Ovary (tissue), 3 donors: ENCODE measurements around the gene FOXE1.

Experiments
- EP300 ChIP-seq: sonication (generic); formaldehyde crosslinking; IDR thresholded peaks from one replicate; pipeline ENCODE4 v1.6.1; 2017; ENCODE audit warnings: antibody characterized with exemption
- POLR2A ChIP-seq: fragments of 450-650 bp; IDR thresholded peaks from one replicate; pipeline ENCODE4 v1.6.1; 2017; ENCODE audit warnings: antibody characterized with exemption, mild to moderate bottlenecking, moderate library complexity
- TF ChIP-seq, protein P1 (sequence below), 3 donors: fragments of 450-650 bp in 2 of 3; fragments of 200-600 bp in 1 of 3; IDR thresholded peaks; one replicate each; pipeline versions ENCODE4 v1.5.1 to v1.8.0; 2016 to 2022; ENCODE audit warnings: antibody characterized with exemption in 3 of 3, mild to moderate bottlenecking in 1 of 3
- donor health status: DM: no; HTN: no; CAD: no.

GRCh38 chr9:97864396-97864795, 11.4 kb downstream of the FOXE1 start:
- TF ChIP-seq, protein P1, sequence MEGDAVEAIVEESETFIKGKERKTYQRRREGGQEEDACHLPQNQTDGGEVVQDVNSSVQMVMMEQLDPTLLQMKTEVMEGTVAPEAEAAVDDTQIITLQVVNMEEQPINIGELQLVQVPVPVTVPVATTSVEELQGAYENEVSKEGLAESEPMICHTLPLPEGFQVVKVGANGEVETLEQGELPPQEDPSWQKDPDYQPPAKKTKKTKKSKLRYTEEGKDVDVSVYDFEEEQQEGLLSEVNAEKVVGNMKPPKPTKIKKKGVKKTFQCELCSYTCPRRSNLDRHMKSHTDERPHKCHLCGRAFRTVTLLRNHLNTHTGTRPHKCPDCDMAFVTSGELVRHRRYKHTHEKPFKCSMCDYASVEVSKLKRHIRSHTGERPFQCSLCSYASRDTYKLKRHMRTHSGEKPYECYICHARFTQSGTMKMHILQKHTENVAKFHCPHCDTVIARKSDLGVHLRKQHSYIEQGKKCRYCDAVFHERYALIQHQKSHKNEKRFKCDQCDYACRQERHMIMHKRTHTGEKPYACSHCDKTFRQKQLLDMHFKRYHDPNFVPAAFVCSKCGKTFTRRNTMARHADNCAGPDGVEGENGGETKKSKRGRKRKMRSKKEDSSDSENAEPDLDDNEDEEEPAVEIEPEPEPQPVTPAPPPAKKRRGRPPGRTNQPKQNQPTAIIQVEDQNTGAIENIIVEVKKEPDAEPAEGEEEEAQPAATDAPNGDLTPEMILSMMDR (IDR thresholded peaks at IDR 0.05): no peak
- no peak for TF ChIP-seq POLR2A
- TF ChIP-seq EP300: no peak
